ENCODE measurements around the gene TTLL7. TPM values are rescaled to one million over a fixed set of nuclear protein-coding genes. Genes with fewer than 3 reads are reported as not detected.

The TTLL7 gene
- total RNA-seq, 1 experiment from 2014 or later: 6.6 TPM

DNA sequence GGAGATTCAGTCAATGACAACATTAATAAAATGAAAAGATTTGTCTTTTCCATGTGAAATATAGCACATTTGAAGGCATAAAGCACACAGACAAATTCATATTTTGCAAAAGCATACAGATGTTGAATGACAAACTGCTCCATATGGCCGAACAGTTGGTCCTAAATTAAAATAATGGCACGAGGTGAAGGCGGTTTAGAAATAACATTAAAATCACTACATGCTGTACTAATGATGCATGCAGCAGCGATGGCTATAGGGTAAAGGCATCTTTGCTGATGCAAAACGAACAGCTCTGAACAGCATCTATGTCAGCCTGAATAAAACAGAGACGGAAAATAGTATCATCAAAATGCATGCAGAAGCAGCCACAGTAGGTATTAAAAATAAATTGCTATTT lies 102.6 kb downstream of the TTLL7 start:
- H3K4me2 ChIP-seq (ENCODE audit: insufficient read depth, insufficient read length, low read length): no peak overlapping the region
- no peaks in the 10 kb centered on the region for H3K27me3 ChIP-seq (ENCODE audit: insufficient read depth, low read length)
- H3K9ac ChIP-seq (ENCODE audit: extremely low read depth, insufficient read length, low read length): no peak overlapping the region
- no peaks in the 10 kb centered on the region for H3K79me2 ChIP-seq (ENCODE audit: insufficient read depth, low read length)
- no peak overlapping the region for H2BK15ac ChIP-seq (ENCODE audit: low read depth, low read length)
- no peak for DNase-seq
- Mint-ChIP-seq H3K27ac (no peak overlapping the region), H3K4me1 (peaks cover 3 to 4% of the 10 kb centered on the region in 2 experiments; a peak in 3 of 4 replicates), H3K27me3 (ENCODE audit: low read depth) (no peaks in the 10 kb centered on the region), H3K4me3 (no peak overlapping the region), H3K36me3 (ENCODE audit: insufficient read depth in 1 of 3, low read depth in 3 of 3) (no peaks in the 10 kb centered on the region), H3K9me3 (no peaks in the 10 kb centered on the region)
- no peak overlapping the region for H2AK5ac ChIP-seq (ENCODE audit: insufficient read length, low read length)
- H4K8ac ChIP-seq (replicated peaks; ENCODE audit: insufficient read length, low read depth, low read length): no peak overlapping the region
- H2BK20ac ChIP-seq (ENCODE audit: low read depth, low read length, poor library complexity, severe bottlenecking): no peak overlapping the region
- no peak overlapping the region for H3K23ac ChIP-seq (ENCODE audit: insufficient read length, low read depth, low read length)
- H2AFZ ChIP-seq (ENCODE audit: low read length): no peak overlapping the region
- H2BK5ac ChIP-seq (ENCODE audit: insufficient read length, low read length): no peak overlapping the region
- H2BK120ac ChIP-seq (ENCODE audit: low read depth, low read length, poor library complexity, severe bottlenecking): no peak overlapping the region
- H3K23me2 ChIP-seq (ENCODE audit: insufficient read length, low read depth, low read length, poor library complexity, severe bottlenecking): no peaks in the 10 kb centered on the region
- H2BK12ac ChIP-seq (ENCODE audit: insufficient read length, low read depth, low read length): no peak overlapping the region
- no peak for TF ChIP-seq CTCF (conservative IDR thresholded peaks at IDR 0.05)
- no peak overlapping the region for H3K4ac ChIP-seq (ENCODE audit: low read depth, low read length)
- no peak overlapping the region for H3K56ac ChIP-seq (ENCODE audit: insufficient read length, low read depth, low read length)
- no peak overlapping the region for H3K27ac ChIP-seq (ENCODE audit: insufficient read length, low read depth, low read length)
- H4K20me1 ChIP-seq (ENCODE audit: control insufficient read depth, insufficient read depth, insufficient read length): no peaks in the 10 kb centered on the region
- H3K4me1 ChIP-seq (ENCODE audit: insufficient read depth, low read length): no peaks in the 10 kb centered on the region; the same call in 1 of the 2 replicates
- no peak overlapping the region for H3K14ac ChIP-seq (ENCODE audit: insufficient read depth, low read length)
- no peak overlapping the region for H4K5ac ChIP-seq (ENCODE audit: insufficient read length, low read depth, low read length)
- H3K79me1 ChIP-seq (ENCODE audit: insufficient read depth, low read depth, low read length, poor library complexity, severe bottlenecking): no peaks in the 10 kb centered on the region
- no peak overlapping the region for H3K18ac ChIP-seq (ENCODE audit: insufficient read length, low read depth, low read length)
- no CpG with 5 or more reads among the region's 6 CpGs for WGBS (ENCODE audit: extremely low coverage, insufficient read length, low lambda C conversion rate)
- H3T11ph ChIP-seq (ENCODE audit: low read length): no peak overlapping the region
- no peaks in the 10 kb centered on the region for H3K9me3 ChIP-seq (ENCODE audit: control insufficient read depth, low read depth, low read length)
- no peak overlapping the region for H4K91ac ChIP-seq (ENCODE audit: insufficient read length, low read depth, low read length)
